ENCODE data around the gene RAD54L.

GRCh38 chr1:46309401-46310159 lies 62.0 kb downstream of the RAD54L start:
- TF ChIP-seq POLR2AphosphoS5 (IDR thresholded peaks at IDR 0.05; ENCODE audit: borderline replicate concordance, low read depth, low read length): no peak
- no peak for TF ChIP-seq FOXP2 (optimal IDR thresholded peaks at IDR 0.05; ENCODE audit: control extremely low read depth, extremely low read length, insufficient read depth)
